Measurements from ENCODE around the gene PANX1.

GRCh38 chr11:94169516-94169915 is 40.9 kb downstream of the PANX1 start:
- TF ChIP-seq CTCF (conservative IDR thresholded peaks at IDR 0.05; ENCODE audit: low read length) (no peak), EZH2phosphoT487 (IDR thresholded peaks at IDR 0.05; ENCODE audit: borderline replicate concordance) (no peak)
